Body of pancreas (tissue), 4 donors: ENCODE data around the gene SV2B.

ENCODE experiments used
- CTCF ChIP-seq, 7 experiments: fragments of 450-650 bp in 4 of 7; fragments of 200-600 bp in 3 of 7; sonication (generic) in 3 of 7; IDR thresholded peaks; one replicate each; pipeline ENCODE4 v1.5.1; 2016 to 2019; ENCODE audit warnings: antibody characterized with exemption in 7 of 7
- POLR2A ChIP-seq, 3 donors: fragments of 450-650 bp; IDR thresholded peaks; one replicate each; pipeline ENCODE4 v1.6.1; 2016; ENCODE audit warnings: antibody characterized with exemption in 3 of 3, mild to moderate bottlenecking in 2 of 3

GRCh38 chr15:91254766-91255165 lies 154.7 kb downstream of the SV2B start:
- TF ChIP-seq CTCF (IDR thresholded peaks at IDR 0.05) (no peak), POLR2A (IDR thresholded peaks at IDR 0.05) (no peak)
